Subcutaneous abdominal adipose tissue (tissue), 5 donors: ENCODE data around the gene PRELP.
"Not testable (repeated sequence)": the region's sequence is repeated elsewhere in the genome, so short reads cannot be mapped to it uniquely, and the experiment has no call there.

Experiments used
- H3K27ac ChIP-seq: one replicate; pipeline ENCODE4 v1.7.0; 2013; ENCODE audit warnings: low read depth, mild to moderate bottlenecking, inconsistent platforms, low read length, moderate library complexity
- H3K27me3 ChIP-seq, 5 donors: one replicate each; pipeline ENCODE4 v1.7.0; 2013; ENCODE audit warnings: low read length in 5 of 5, inconsistent platforms in 1 of 5; ENCODE audit not compliant: control insufficient read depth in 5 of 5, insufficient read depth in 4 of 5
- H3K36me3 ChIP-seq, 5 donors: one replicate each; pipeline ENCODE4 v1.7.0; 2013; ENCODE audit warnings: low read length in 5 of 5; ENCODE audit not compliant: control insufficient read depth in 5 of 5, insufficient read depth in 5 of 5
- H3K4me1 ChIP-seq, 5 donors: one replicate each; pipeline ENCODE4 v1.7.0; 2013; ENCODE audit warnings: low read length in 5 of 5, mild to moderate bottlenecking in 3 of 5, moderate library complexity in 1 of 5; ENCODE audit not compliant: control insufficient read depth in 5 of 5, insufficient read depth in 5 of 5
- H3K4me3 ChIP-seq, 5 donors: one replicate each; pipeline ENCODE4 v1.7.0; 2013; ENCODE audit warnings: low read length in 5 of 5, low read depth in 1 of 5
- H3K9ac ChIP-seq, 5 donors: one replicate each; pipeline ENCODE4 v1.7.0; 2013; ENCODE audit warnings: low read length in 5 of 5, mild to moderate bottlenecking in 4 of 5, moderate library complexity in 3 of 5
- H3K9me3 ChIP-seq, 5 donors: one replicate each; pipeline ENCODE4 v1.7.0; 2013; ENCODE audit warnings: low read length in 5 of 5; ENCODE audit not compliant: control insufficient read depth in 5 of 5
- donor health status: healthy.
- donor health status: healthy.
- donor health status: healthy.
- donor health status: healthy.
- donor health status: healthy.

Gene PRELP

DNA sequence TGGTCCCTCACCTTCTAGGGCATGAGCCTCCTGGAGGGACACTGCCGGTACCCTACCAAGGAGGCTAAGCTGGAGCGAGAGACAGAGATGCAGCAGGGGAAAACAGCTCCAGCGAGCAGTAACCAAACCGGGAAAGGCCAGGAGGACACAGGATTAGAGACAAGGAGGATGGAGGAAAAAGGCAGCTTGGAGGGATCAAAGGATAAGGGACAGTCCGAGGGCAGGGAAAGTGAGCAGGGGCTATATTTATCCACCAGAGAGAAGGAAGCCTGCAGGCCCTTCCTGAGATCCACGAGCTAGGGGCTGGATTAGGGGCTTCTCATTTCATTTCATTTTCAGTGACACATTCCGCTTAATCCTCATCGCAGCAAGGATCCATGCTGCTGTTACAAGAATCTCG lies 33.8 kb upstream of the PRELP start:
- no peak overlapping the region for H3K9ac ChIP-seq
- peaks cover 0 to 30% (median 23%) of the 10 kb centered on the region in 5 donors for H3K4me1 ChIP-seq
- peak overlapping the region; percentile 71 for H3K27ac ChIP-seq
- no peaks in the 10 kb centered on the region for H3K36me3 ChIP-seq
- peaks cover 0 to 11% (median 6%) of the 10 kb centered on the region in 5 donors for H3K9me3 ChIP-seq
- no peaks in the 10 kb centered on the region for H3K27me3 ChIP-seq
- H3K4me3 ChIP-seq, result no peak overlapping the region

DNA sequence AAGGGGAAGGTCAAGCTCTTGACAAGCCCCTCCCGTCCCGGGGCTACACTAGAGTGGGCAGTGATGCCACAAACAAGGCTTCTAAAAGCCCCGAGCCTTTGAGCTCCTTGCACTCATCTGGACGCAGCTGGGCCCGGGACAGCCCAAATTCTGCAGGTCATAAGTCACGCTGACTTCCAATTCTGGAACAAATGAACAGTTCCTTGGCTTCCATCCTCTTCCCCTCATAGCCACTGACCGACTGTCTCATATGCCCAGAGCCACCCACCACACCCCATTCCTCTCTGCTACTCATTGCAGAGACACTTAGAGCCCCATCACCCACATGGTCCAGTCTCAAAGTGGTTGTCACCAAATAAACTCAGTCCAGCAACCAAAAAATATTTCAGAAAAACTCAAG lies 32.8 kb upstream of the PRELP start:
- peaks cover 0 to 11% (median 6%) of the 10 kb centered on the region in 5 donors for H3K9me3 ChIP-seq
- H3K27me3 ChIP-seq, result no peaks in the 10 kb centered on the region
- H3K4me1 ChIP-seq, result peaks cover 0 to 31% (median 28%) of the 10 kb centered on the region in 5 donors
- H3K36me3 ChIP-seq, result no peaks in the 10 kb centered on the region
- H3K4me3 ChIP-seq, result no peak overlapping the region
- peak overlapping the region in 2 of 5 donors; percentile 35 to 49 for H3K9ac ChIP-seq
- peak overlapping the region; percentile 71 for H3K27ac ChIP-seq

DNA sequence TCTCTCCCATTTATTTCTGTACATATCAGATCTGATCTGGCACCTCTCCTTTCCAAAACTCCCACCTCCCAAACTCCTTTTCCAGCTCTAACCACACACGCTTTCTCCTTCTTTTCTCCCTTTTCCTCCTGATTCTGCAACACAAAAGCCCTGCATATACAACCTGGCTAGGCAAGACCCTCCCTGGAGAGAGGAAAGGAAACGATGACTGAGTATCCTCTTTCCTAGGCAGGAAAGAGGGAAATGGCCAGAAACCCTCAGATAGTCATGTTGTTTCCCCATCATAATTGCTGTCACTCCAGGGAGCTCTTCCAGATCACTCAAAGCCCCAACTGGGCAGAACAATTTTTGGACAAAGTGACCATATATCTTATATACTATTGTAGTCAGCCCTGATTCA lies 32.3 kb upstream of the PRELP start:
- Histone ChIP-seq H3K27me3 (no peaks in the 10 kb centered on the region), H3K4me1 (peaks cover 0 to 36% (median 31%) of the 10 kb centered on the region in 5 donors), H3K36me3 (no peaks in the 10 kb centered on the region), H3K4me3 (no peak overlapping the region), H3K9me3 (peaks cover 0 to 11% (median 6%) of the 10 kb centered on the region in 5 donors), H3K9ac (no peak overlapping the region), H3K27ac (peak overlapping the region; percentile 64)

DNA sequence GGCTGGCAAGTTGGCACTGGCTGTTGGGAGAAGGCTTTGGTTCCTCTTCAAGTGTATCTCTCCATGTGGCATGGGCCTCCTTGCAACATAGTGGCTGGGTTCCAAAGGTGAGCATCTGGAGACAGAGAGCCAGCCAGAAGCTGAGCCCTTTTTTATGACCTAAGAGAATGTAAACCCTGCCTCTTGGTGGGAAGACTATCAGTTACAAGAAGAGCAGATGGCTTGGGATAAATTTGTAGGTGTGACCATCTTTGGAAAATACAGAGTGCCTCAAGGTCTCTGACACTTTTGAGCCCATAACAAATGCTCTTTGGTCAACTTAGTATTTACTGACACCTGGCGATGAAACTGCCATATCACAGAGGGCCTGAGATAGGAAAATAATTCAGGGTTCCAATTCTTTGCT lies 31.4 kb upstream of the PRELP start:
- Histone ChIP-seq H3K27me3 (no peaks in the 10 kb centered on the region), H3K36me3 (no peaks in the 10 kb centered on the region), H3K9me3 (peaks cover 0 to 11% (median 6%) of the 10 kb centered on the region in 5 donors), H3K27ac (peak overlapping the region; percentile 64), H3K9ac (no peak overlapping the region), H3K4me1 (peaks cover 0 to 43% (median 34%) of the 10 kb centered on the region in 5 donors), H3K4me3 (no peak overlapping the region)

DNA sequence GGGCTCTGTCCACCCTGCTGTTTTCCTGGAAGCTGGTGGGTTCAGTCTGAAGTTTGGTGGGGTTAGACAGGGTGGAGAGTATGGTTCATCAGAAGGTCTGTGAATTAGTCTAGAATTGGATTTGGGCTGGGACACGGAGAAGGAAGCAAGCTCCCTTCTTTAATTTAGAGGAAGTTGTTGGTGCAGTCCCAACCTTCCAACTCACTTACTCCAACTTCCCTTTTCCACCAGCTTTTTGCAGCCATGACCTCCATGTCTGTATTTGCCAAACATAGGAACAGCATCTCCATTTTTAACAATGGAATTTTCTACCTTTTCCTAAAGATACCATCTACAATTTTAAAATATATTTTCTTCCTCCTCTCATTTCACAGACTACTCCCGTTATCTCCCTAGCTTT lies 28.5 kb upstream of the PRELP start:
- no peak overlapping the region for H3K4me3 ChIP-seq
- no peak overlapping the region for H3K27ac ChIP-seq
- H3K4me1 ChIP-seq, result peaks cover 0 to 30% (median 19%) of the 10 kb centered on the region in 5 donors
- no peaks in the 10 kb centered on the region for H3K27me3 ChIP-seq
- no peak overlapping the region for H3K9ac ChIP-seq
- peaks cover 0 to 11% (median 6%) of the 10 kb centered on the region in 5 donors for H3K9me3 ChIP-seq
- no peaks in the 10 kb centered on the region for H3K36me3 ChIP-seq

DNA sequence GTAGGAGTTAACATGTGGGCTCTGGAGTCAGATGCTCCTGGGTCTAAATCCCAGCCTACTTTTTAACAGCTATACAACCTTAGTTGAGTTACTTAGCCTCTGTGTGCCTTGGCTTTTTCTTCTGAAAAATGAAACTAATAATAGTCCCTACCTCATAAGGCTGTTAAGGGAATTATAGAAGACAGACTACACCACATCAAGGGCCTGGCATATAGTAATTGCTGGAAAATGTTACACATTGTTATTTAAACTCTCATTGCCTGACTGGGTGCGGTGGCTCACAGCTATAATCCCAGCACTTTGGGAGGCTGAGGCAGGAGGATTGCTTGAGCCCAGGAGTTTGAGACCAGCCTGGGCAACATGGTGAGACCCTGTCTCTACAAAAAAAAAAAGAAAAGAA lies 28.0 kb upstream of the PRELP start:
- H3K4me1 ChIP-seq, result peaks cover 0 to 26% (median 19%) of the 10 kb centered on the region in 5 donors
- peak overlapping the region; percentile 56 for H3K27ac ChIP-seq
- not testable (repeated sequence) for H3K9ac ChIP-seq, H3K4me3 ChIP-seq, H3K36me3 ChIP-seq, H3K27me3 ChIP-seq
- peaks cover 0 to 11% (median 6%) of the 10 kb centered on the region in 5 donors for H3K9me3 ChIP-seq

DNA sequence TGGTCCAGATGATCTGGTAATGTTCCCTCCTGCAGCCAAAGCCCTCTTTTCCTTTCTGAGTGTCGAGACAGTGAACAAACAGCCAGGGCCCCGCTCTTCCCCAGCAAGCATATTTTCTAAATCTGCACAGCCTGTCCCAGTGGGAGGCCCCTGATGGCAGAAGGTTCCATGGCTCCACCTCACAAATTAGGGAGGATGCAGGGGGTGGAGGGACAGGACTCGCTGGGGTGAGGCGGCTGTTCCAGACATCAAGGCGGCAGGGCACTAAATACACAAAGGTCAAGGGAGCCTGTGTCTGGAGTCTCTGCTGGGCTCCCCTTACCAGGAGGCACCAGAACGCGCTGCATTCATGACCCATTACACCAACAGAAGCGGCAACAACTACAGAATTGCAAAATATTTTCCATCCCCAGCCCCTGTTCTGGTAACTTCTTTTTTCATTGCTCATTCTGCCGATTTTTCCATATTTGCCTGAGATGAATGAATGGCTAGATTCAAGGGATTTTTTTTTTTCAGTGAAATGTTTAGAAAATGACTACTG lies 27.0 kb upstream of the PRELP start:
- Histone ChIP-seq H3K4me3 (no peak overlapping the region), H3K27ac (peak overlapping the region; percentile 56)

DNA sequence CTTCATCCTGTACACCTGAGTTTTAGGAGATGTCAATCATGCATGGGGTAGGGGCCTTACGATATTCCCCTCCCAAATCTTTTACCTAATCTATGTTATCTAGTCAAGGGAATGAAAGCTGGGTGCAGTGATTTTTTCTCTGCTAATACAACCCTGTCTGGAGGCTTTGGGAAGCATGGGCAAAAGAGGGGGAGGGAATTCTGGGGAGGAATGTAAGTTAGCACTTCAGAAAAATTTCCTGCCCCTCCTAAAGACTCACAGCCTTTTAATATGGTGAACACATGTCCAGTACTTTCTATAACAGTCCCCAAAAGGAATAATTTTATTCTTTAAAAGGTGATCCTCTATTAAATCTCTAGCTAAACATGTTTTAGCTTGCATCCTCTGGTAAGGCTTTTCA lies 25.6 kb upstream of the PRELP start:
- Histone ChIP-seq H3K27me3 (no peaks in the 10 kb centered on the region), H3K4me1 (peaks cover 0 to 18% (median 11%) of the 10 kb centered on the region in 5 donors), H3K36me3 (no peaks in the 10 kb centered on the region), H3K9me3 (peaks cover 0 to 10% (median 4%) of the 10 kb centered on the region in 5 donors), H3K27ac (no peak overlapping the region), H3K4me3 (no peak overlapping the region), H3K9ac (no peak overlapping the region)

More for the DNA sequence above, 27.0 kb upstream of the PRELP start:
- no peak overlapping the region for H3K9ac ChIP-seq
- H3K27me3 ChIP-seq, result no peaks in the 10 kb centered on the region
- H3K4me1 ChIP-seq, result peaks cover 0 to 18% (median 14%) of the 10 kb centered on the region in 5 donors
- H3K9me3 ChIP-seq, result peaks cover 0 to 11% (median 6%) of the 10 kb centered on the region in 5 donors
- H3K36me3 ChIP-seq, result no peaks in the 10 kb centered on the region

DNA sequence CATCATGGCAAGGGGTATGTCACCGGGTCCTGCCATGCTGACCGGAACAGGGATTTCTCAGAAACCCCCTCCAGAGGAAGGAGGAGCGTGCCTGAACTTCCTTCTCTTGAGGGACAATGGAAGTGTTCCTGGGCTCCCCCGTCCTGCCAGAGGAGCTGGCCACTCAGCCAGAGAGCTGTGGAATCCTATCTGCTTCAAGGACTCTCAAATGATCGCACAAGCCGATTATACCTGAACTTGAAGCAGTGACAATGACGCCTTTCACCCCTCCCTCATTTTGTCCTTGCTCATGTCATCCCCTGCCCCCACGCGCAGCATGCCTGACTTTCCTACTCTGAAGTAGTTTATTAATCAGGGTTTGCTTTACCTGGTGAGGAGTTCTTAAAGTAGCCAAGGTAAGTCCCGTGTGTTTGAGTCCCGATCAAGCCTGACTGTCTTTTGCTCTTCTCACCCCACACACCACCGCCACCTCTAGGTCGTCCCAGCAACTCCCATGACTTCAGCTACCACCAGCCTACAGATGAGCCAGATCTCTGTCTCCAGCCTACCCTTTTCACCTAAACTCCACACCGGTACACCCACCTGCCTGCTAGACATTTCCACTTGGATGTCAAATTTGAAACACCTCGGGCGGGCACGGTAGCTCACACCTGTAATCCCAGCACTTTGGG lies 25.0 kb upstream of the PRELP start:
- Histone ChIP-seq H3K9me3 (peaks cover 0 to 4% (median 0%) of the 10 kb centered on the region in 5 donors), H3K36me3 (no peaks in the 10 kb centered on the region), H3K9ac (no peak overlapping the region), H3K27ac (no peak overlapping the region), H3K27me3 (no peaks in the 10 kb centered on the region), H3K4me1 (peaks cover 0 to 18% (median 11%) of the 10 kb centered on the region in 5 donors), H3K4me3 (no peak overlapping the region)
